HEK293T (cell line): ENCODE data around the gene UBTD1.
"Not testable (repeated sequence)": the region's sequence is repeated elsewhere in the genome, so short reads cannot be mapped to it uniquely, and the experiment has no call there.

Experiments
- CTCF ChIA-PET: fragments of 350-600 bp; formaldehyde crosslinking; extraction: SDS; loops from one replicate; lab custom pipeline; 2021; ENCODE audit warnings: antibody characterized with exemption, inconsistent platforms; lab: Yijun Ruan, JAX
- POLR2A ChIA-PET: fragments of 350-600 bp; formaldehyde crosslinking; extraction: SDS; loops from one replicate; lab custom pipeline; 2020; ENCODE audit warnings: antibody characterized with exemption, inconsistent platforms; lab: Yijun Ruan, JAX
- DNase-seq: peaks from one replicate; pipeline ENCODE4 v3.0.0; 2012; ENCODE audit warnings: mixed read lengths; ENCODE audit errors: extremely low spot score
- ARNT ChIP-seq: fragments of 450-650 bp; IDR thresholded peaks from 2 replicates; pipeline ENCODE4 v1.6.1; 2017; ENCODE audit warnings: mild to moderate bottlenecking
- BHLHE40 ChIP-seq: fragments of 450-650 bp; IDR thresholded peaks from 2 replicates; pipeline ENCODE4 v1.6.1; 2016; ENCODE audit warnings: mild to moderate bottlenecking, moderate library complexity, borderline replicate concordance
- CTBP1 ChIP-seq: fragments of 450-650 bp; IDR thresholded peaks from 2 replicates; pipeline ENCODE4 v1.6.1; 2016; ENCODE audit warnings: borderline replicate concordance
- ELF4 ChIP-seq: fragments of 450-650 bp; IDR thresholded peaks from 2 replicates; pipeline ENCODE4 v1.6.1; 2017; ENCODE audit warnings: antibody characterized with exemption
- FOXA1 ChIP-seq: fragments of 450-650 bp; IDR thresholded peaks from 2 replicates; pipeline ENCODE4 v1.6.1; 2016; ENCODE audit warnings: mild to moderate bottlenecking
- FOXK2 ChIP-seq: fragments of 450-650 bp; IDR thresholded peaks from 2 replicates; pipeline ENCODE4 v1.6.1; 2016; ENCODE audit warnings: mild to moderate bottlenecking
- FOXM1 ChIP-seq: fragments of 450-650 bp; IDR thresholded peaks from 2 replicates; pipeline ENCODE4 v1.6.1; 2017; ENCODE audit warnings: mild to moderate bottlenecking, borderline replicate concordance
- HDGF ChIP-seq: fragments of 450-650 bp; IDR thresholded peaks from 2 replicates; pipeline ENCODE4 v1.6.1; 2017; ENCODE audit warnings: antibody characterized with exemption, borderline replicate concordance
- L3MBTL2 ChIP-seq: fragments of 450-650 bp; conservative IDR thresholded peaks from 2 replicates; pipeline ENCODE4 v1.6.1; 2016; ENCODE audit warnings: mild to moderate bottlenecking
- LEF1 ChIP-seq: fragments of 450-650 bp; IDR thresholded peaks from 2 replicates; pipeline ENCODE4 v1.6.1; 2017; ENCODE audit warnings: mild to moderate bottlenecking, borderline replicate concordance
- NFRKB ChIP-seq: fragments of 450-650 bp; IDR thresholded peaks from 2 replicates; pipeline ENCODE4 v1.6.1; 2016; ENCODE audit warnings: mild to moderate bottlenecking, moderate library complexity
- PKNOX1 ChIP-seq: fragments of 450-650 bp; IDR thresholded peaks from 2 replicates; pipeline ENCODE4 v1.6.1; 2016
- SP1 ChIP-seq: fragments of 450-650 bp; IDR thresholded peaks from 2 replicates; pipeline ENCODE4 v1.6.1; 2017
- SUZ12 ChIP-seq: fragments of 450-650 bp; IDR thresholded peaks from 2 replicates; pipeline ENCODE4 v1.6.1; 2016; ENCODE audit warnings: mild to moderate bottlenecking
- TARDBP ChIP-seq: fragments of 450-650 bp; IDR thresholded peaks from 2 replicates; pipeline ENCODE4 v1.6.1; 2016
- ZNF384 ChIP-seq: fragments of 450-650 bp; IDR thresholded peaks from 2 replicates; pipeline ENCODE4 v1.6.1; 2016

UBTD1 gene

DNA sequence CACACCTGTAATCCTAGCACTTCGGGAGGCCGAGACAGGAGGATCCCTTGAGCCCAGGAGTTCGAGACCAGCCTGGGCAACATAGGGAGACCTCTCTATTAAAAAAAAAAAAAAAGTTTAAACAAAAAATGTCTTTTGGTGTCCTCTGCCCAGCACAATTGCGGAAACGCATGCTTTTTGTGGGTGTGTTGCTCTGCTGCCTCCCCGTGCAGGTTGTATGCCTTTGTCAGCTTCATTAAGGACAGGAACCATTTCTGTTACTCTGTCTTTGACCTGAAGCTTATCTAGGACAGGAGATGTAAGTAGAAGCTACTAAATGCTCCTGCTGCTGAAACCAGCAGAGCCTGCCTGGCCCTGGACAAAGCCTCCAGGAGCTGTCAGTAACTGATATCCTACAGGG lies 52.5 kb downstream of the UBTD1 start:
- no peak for DNase-seq
- TF ChIP-seq LEF1 = no peak
- TF ChIP-seq FOXK2 = no peak
- no peak for TF ChIP-seq CTBP1
- TF ChIP-seq BHLHE40 = no peak
- TF ChIP-seq NFRKB = no peak
- TF ChIP-seq FOXM1 = no peak
- no peak for TF ChIP-seq ARNT
- no peak for TF ChIP-seq HDGF
- no peak for TF ChIP-seq PKNOX1
- TF ChIP-seq SUZ12 = no peak
- no peak for TF ChIP-seq ZNF384
- no peak for TF ChIP-seq L3MBTL2
- TF ChIP-seq SP1 = no peak
- TF ChIP-seq TARDBP = no peak
- no peak for TF ChIP-seq FOXA1
- no peak for TF ChIP-seq ELF4
- POLR2A ChIA-PET = interaction anchor here (0.6 to 0.9 kb wide), 3 partner anchors 9 to 54 kb away, joined by 3 to 5 read pairs (median 3); no protein-coding TSS in a partner anchor
- CTCF ChIA-PET = interaction anchor here (0.7 to 2.8 kb wide), 4 partner anchors 17 to 135 kb away, joined by 3 to 12 read pairs (median 6); no protein-coding TSS in a partner anchor

DNA sequence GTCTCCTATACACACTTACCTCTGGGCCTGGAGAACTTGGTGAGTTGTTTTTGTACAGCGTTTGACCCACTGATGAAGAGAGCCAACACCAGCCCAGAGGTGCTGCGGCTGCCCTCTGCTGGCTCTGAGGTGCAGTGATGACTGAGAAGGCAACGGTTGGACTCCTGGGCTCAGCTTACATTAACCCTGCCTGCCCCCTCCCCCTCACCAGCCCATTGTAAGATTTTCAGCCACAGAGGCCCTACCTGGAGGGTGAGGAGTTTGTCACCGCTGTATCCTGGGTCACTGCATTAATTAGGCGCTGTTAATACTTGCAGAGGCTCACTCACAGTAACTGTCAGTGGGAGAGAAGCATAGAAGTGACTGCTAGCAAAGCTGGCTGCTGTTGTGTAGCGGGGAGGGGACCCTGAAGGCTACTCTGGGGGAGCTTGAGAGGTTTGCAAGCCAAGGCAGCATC lies 54.9 kb downstream of the UBTD1 start:
- peak; percentile 82 for DNase-seq
- POLR2A ChIA-PET = interaction anchor here (1.0 to 1.3 kb wide), 2 partner anchors 18 to 55 kb away, joined by 4 read pairs; partner anchors contain the start of gene UBTD1
- CTCF ChIA-PET = interaction anchor here (0.6 to 1.6 kb wide), 11 partner anchors 12 to 172 kb away, joined by 3 to 10 read pairs (median 5); no protein-coding TSS in a partner anchor
- no peak for TF ChIP-seq BHLHE40
- no peak for TF ChIP-seq ZNF384
- TF ChIP-seq TARDBP = no peak
- no peak for TF ChIP-seq ELF4
- TF ChIP-seq SP1 = no peak
- TF ChIP-seq CTBP1 = no peak
- TF ChIP-seq LEF1 = no peak
- no peak for TF ChIP-seq SUZ12
- no peak for TF ChIP-seq HDGF
- no peak for TF ChIP-seq FOXK2
- TF ChIP-seq L3MBTL2 = no peak

- not testable (repeated sequence) for DNase-seq
- POLR2A ChIA-PET = interaction anchor here (1.3 kb wide), 1 partner anchor 17 kb away, joined by 4 read pairs; no protein-coding TSS in a partner anchor
- CTCF ChIA-PET = interaction anchor here (0.6 to 1.6 kb wide), 11 partner anchors 12 to 356 kb away, joined by 3 to 10 read pairs (median 3); partner anchors contain the start of gene ANKRD2
These were observed 55.6 kb downstream of the UBTD1 start for GRCh38 chr10:97554336-97554735.

GRCh38 chr10:97555541-97555940 lies 56.8 kb downstream of the UBTD1 start:
- POLR2A ChIA-PET, CTCF ChIA-PET: not testable (repeated sequence)

DNA sequence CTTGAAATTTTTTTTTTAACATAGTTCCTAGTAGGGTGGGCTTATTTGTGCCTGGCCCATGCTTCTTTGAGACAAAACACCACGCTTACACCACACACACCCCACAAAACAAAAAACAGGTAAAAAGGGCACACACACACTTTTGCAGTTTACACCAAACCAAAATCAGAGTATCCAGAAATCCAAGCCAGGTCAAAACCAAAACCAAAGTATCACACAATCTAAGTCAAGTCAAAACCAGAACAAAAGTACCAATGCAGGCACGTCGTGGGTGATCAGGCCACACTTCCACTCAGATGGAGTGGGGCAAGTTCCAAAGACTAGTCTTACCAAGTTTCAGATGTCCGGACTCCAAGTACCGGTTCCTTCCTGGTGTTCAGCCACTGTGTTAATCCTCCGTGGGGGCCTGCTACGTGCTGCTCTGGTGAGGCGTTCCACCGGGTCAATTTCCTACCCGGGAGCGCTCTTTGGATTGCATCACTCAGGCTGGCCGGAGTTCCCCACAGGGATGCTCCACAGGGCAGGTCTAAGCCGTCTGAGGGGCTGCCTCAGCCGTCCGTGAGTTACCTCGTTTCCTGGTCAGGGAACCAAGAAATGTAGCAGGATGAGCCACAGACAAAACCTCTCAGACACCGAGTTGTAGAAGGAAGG lies 62.1 kb downstream of the UBTD1 start:
- CTCF ChIA-PET = interaction anchor here (0.6 to 0.9 kb wide), 2 partner anchors 11 to 249 kb away, joined by 3 to 4 read pairs; no protein-coding TSS in a partner anchor
- POLR2A ChIA-PET, DNase-seq: not testable (repeated sequence)

More at GRCh38 chr10:97555541-97555940, 56.8 kb downstream of the UBTD1 start:
- DNase-seq = not testable (repeated sequence)

- POLR2A ChIA-PET = not testable (repeated sequence)
- CTCF ChIA-PET = interaction anchor here (0.9 kb wide), 1 partner anchor 12 kb away, joined by 3 read pairs; no protein-coding TSS in a partner anchor
These were observed 62.8 kb downstream of the UBTD1 start for GRCh38 chr10:97561386-97562077.

DNA sequence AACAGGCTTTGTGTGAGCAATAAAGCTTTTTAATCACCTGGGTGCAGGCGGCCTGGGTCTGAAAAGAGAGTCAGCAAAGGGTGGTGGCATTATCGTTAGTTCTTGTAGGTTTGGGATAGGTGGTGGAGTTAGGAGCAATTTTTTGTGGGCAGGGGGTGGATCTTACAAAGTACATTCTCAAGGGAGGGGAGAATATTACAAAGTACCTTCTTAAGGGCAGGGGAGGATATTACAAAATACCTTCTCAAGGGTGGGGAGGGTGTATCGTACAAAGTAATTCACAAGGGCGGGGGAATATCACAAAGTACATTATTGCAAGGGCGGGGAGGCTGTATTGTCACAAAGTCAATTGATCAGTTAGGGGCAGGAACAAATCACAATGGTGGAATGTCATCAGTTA lies 63.6 kb downstream of the UBTD1 start:
- DNase-seq, POLR2A ChIA-PET, CTCF ChIA-PET: not testable (repeated sequence)

More at GRCh38 chr10:97561386-97562077, 62.8 kb downstream of the UBTD1 start:
- not testable (repeated sequence) for DNase-seq

DNA sequence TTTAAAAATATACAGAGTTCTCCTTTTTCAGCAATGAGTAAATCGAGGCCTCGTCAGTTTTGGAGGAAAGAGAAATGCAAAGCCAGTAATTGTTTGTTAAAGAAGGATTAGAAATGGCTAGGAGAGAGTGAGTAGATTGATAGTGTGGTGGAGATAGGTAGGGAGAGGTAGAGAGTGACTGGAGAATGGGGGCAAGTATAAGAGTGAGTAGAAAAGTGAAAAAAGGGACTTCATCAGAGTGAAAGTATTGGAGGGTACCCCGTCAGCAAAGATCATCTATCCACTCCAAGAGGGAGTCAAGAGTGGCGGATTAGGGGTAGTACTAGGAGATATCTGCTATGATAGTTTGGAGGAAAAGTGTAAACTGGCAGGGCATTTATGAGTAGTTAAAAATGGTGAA lies 64.6 kb downstream of the UBTD1 start:
- ChIA-PET CTCF (no interaction called here), POLR2A (no interaction called here)
- DNase-seq = no peak
- TF ChIP-seq L3MBTL2 (no peak), CTBP1 (no peak), ARNT (no peak), ZNF384 (no peak), NFRKB (no peak), ELF4 (no peak), BHLHE40 (no peak), LEF1 (no peak), PKNOX1 (no peak), FOXK2 (no peak), SUZ12 (no peak), FOXA1 (no peak), HDGF (no peak), TARDBP (no peak), FOXM1 (no peak)
